Stimulated activated CD8-positive, alpha-beta memory T cell treated with anti-CD3 and anti-CD28 coated beads, Interleukin-12 subunit alpha, Interleukin-12 subunit beta, amount 100 ng/mL, for 24 hours (primary cell): ENCODE data around the gene XXYLT1.
"Not testable (repeated sequence)": the region's sequence is repeated elsewhere in the genome, so short reads cannot be mapped to it uniquely, and the experiment has no call there.

Source experiments
- DNase-seq: peaks from one replicate; pipeline ENCODE4 v3.0.0-alpha.2; 2020; ENCODE audit errors: extremely low read depth

XXYLT1 gene

GRCh38 chr3:195208183-195208582 lies 62.8 kb downstream of the XXYLT1 start:
- no peak for DNase-seq

GRCh38 chr3:195207731-195208130 lies 63.2 kb downstream of the XXYLT1 start:
- DNase-seq: no peak

GRCh38 chr3:195207056-195207455 lies 63.9 kb downstream of the XXYLT1 start:
- no peak for DNase-seq

- no peak for DNase-seq
Observed at GRCh38 chr3:195204360-195205163, 66.4 kb downstream of the XXYLT1 start.

GRCh38 chr3:195203606-195204005 lies 67.4 kb downstream of the XXYLT1 start:
- no peak for DNase-seq

GRCh38 chr3:195201295-195201694 lies 69.7 kb downstream of the XXYLT1 start:
- no peak for DNase-seq

GRCh38 chr3:195200010-195200822 lies 70.7 kb downstream of the XXYLT1 start:
- DNase-seq: no peak

GRCh38 chr3:195198426-195199346 lies 72.3 kb downstream of the XXYLT1 start:
- no peak for DNase-seq

- DNase-seq: no peak
Observed at GRCh38 chr3:195197765-195198425, 73.1 kb downstream of the XXYLT1 start.

- no peak for DNase-seq
Observed at GRCh38 chr3:195196266-195196665, 74.7 kb downstream of the XXYLT1 start.

GRCh38 chr3:195195321-195196209 lies 75.4 kb downstream of the XXYLT1 start:
- DNase-seq: no peak

- DNase-seq: no peak
Observed at GRCh38 chr3:195194559-195195206, 76.3 kb downstream of the XXYLT1 start.

GRCh38 chr3:195191580-195191979 lies 79.4 kb downstream of the XXYLT1 start:
- no peak for DNase-seq

- DNase-seq: no peak
Observed at GRCh38 chr3:195189821-195190220, 81.1 kb downstream of the XXYLT1 start.

GRCh38 chr3:195188426-195188927 lies 82.5 kb downstream of the XXYLT1 start:
- no peak for DNase-seq

- no peak for DNase-seq
Observed at GRCh38 chr3:195187609-195188425, 83.1 kb downstream of the XXYLT1 start.

- not testable (repeated sequence) for DNase-seq
Observed at GRCh38 chr3:195186710-195187047, 84.3 kb downstream of the XXYLT1 start.

- DNase-seq: no peak
Observed at GRCh38 chr3:195186041-195186709, 84.8 kb downstream of the XXYLT1 start.
